GM12891 (cell line): ENCODE results near the gene ARFGAP2.

ENCODE experiments used
- POLR2A ChIP-seq: IDR thresholded peaks from 2 replicates; pipeline ENCODE4 v1.6.1; 2011; ENCODE audit warnings: low read depth, low read length, control low read depth
- POLR2AphosphoS5 ChIP-seq: IDR thresholded peaks from 2 replicates; pipeline ENCODE4 v1.6.1; 2011; ENCODE audit warnings: low read depth, low read length, control low read depth
- SPI1 ChIP-seq: IDR thresholded peaks from 2 replicates; pipeline ENCODE4 v1.6.1; 2011; ENCODE audit warnings: low read depth, low read length, control low read depth
- TAF1 ChIP-seq: IDR thresholded peaks from 2 replicates; pipeline ENCODE4 v1.6.1; 2011; ENCODE audit warnings: low read depth, low read length, control low read depth

GRCh38 chr11:47143322-47143721 lies 33.4 kb downstream of the ARFGAP2 start:
- no peak for TF ChIP-seq TAF1
- TF ChIP-seq SPI1 = no peak
- TF ChIP-seq POLR2AphosphoS5 = no peak
- TF ChIP-seq POLR2A = no peak
